Karpas-422 (cell line): ENCODE results near the gene CTU2. TPM values are rescaled to one million over a fixed set of nuclear protein-coding genes. Genes with fewer than 3 reads are reported as not detected.

Experiments
- DNase-seq: peaks from one replicate; pipeline ENCODE4 v3.0.0-alpha.2; 2015
- H2AFZ ChIP-seq: fragments of 200-600 bp; sonication (generic); 2 replicates; pipeline ENCODE4 v1.6.1; 2014; ENCODE audit warnings: antibody characterized with exemption, low read length, mixed read lengths
- H3K27ac ChIP-seq: fragments of 200-600 bp; sonication (generic); 2 replicates; pipeline ENCODE4 v1.5.1; 2014; ENCODE audit warnings: mild to moderate bottlenecking, low read length, moderate library complexity
- H3K27me3 ChIP-seq: fragments of 200-600 bp; sonication (generic); 2 replicates; pipeline ENCODE4 v1.6.1; 2014; ENCODE audit warnings: low read length, mixed read lengths
- H3K36me3 ChIP-seq: fragments of 200-600 bp; sonication (generic); 2 replicates; pipeline ENCODE4 v1.6.1; 2014; ENCODE audit warnings: low read length, mixed read lengths; ENCODE audit not compliant: insufficient read depth
- H3K4me1 ChIP-seq: fragments of 200-600 bp; sonication (generic); 2 replicates; pipeline ENCODE4 v1.6.1; 2014; ENCODE audit warnings: mild to moderate bottlenecking, low read length, mixed read lengths
- H3K4me2 ChIP-seq: fragments of 200-600 bp; sonication (generic); 2 replicates; pipeline ENCODE4 v1.6.1; 2014; ENCODE audit warnings: low read length, low read depth, mild to moderate bottlenecking; ENCODE audit not compliant: poor library complexity, severe bottlenecking
- H3K4me3 ChIP-seq: fragments of 200-600 bp; sonication (generic); 2 replicates; pipeline ENCODE4 v1.5.1; 2014; ENCODE audit warnings: mild to moderate bottlenecking, antibody characterized with exemption, low read length, mixed read lengths
- H3K79me2 ChIP-seq: fragments of 200-600 bp; sonication (generic); 2 replicates; pipeline ENCODE4 v1.6.1; 2014; ENCODE audit warnings: mild to moderate bottlenecking, low read length, mixed read lengths
- H3K9ac ChIP-seq: fragments of 200-600 bp; sonication (generic); 2 replicates; pipeline ENCODE4 v1.6.0; 2014; ENCODE audit warnings: low read length
- H3K9me2 ChIP-seq: fragments of 200-600 bp; sonication (generic), shearing (Covaris generic); replicated peaks from 2 replicates; pipeline ENCODE4 v1.6.0; 2014; ENCODE audit warnings: mild to moderate bottlenecking, low read length, moderate library complexity; ENCODE audit not compliant: insufficient read depth
- H3K9me3 ChIP-seq: fragments of 300-700, 200-600 bp; sonication (generic); 2 replicates; pipeline ENCODE4 v1.6.1; 2014; ENCODE audit warnings: low read length, mixed read lengths
- H4K20me1 ChIP-seq: fragments of 200-600 bp; sonication (generic); 2 replicates; pipeline ENCODE4 v1.6.1; 2014; ENCODE audit warnings: mild to moderate bottlenecking, antibody characterized with exemption, low read length, low read depth; ENCODE audit not compliant: insufficient read depth
- total RNA-seq: library from RNA; depleted of rRNA; stranded (reverse); fragments of >200 nt; shearing (Covaris generic); gene quantifications from 2 replicates; pipeline ENCODE4 v1.2.3, GENCODE V29; 2014; ENCODE audit warnings: low replicate concordance

CTU2 gene
- total RNA-seq, 1 experiment from 2014 or later: 11.3 TPM

DNA sequence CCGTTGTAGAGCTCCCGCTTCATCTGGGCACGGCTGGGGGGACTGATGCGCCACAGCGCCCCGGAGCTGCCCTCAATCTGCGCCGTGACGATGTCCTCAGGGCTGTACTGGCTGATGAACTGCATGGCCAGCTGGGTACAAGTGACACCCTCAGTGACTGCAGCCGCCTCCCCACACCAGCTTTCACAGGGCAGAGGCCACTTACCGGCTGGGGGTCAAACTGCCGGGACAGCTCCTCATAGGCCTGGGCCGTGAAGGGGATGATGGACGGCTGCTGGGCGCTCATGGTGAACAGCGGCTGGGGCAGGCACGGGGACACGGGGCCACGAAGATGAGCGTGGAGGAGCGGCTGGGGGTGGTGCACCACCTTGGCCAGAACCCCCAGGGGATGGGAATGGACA, 10.3 kb downstream of the CTU2 start:
- Histone ChIP-seq H3K9me2 (no peaks in the 10 kb centered on the region), H3K9me3 (no peaks in the 10 kb centered on the region), H3K27ac (no peak overlapping the region), H3K9ac (no peak overlapping the region), H4K20me1 (no peaks in the 10 kb centered on the region), H3K27me3 (no peaks in the 10 kb centered on the region), H3K79me2 (no peaks in the 10 kb centered on the region), H2AFZ (no peak overlapping the region), H3K4me2 (no peak overlapping the region), H3K4me1 (no peaks in the 10 kb centered on the region), H3K4me3 (no peak overlapping the region), H3K36me3 (no peaks in the 10 kb centered on the region)
- DNase-seq: no peak

DNA sequence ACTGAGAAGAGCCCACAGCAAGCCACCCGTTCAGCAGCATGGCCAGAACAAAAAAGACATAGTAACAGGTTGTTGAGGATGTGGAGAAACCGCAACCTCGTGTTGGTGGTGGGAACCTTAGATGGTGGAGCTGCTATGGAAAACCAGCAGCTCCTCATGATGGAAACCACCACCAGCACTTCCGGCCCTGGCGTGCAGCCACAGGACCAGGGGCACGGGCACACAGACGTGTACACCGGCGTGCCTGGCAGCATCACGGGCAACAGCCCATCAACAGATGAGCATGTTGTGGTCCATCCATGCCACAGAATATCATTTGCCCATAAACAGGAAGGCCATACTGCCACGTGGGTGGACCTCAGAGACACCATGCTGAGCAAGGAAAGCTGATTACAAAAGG, 11.9 kb downstream of the CTU2 start:
- H3K4me3 ChIP-seq: no peak overlapping the region
- no peaks in the 10 kb centered on the region for H4K20me1 ChIP-seq
- DNase-seq: no peak
- no peaks in the 10 kb centered on the region for H3K79me2 ChIP-seq
- H3K9me3 ChIP-seq: no peaks in the 10 kb centered on the region
- H3K9ac ChIP-seq: no peak overlapping the region
- H3K27me3 ChIP-seq: no peaks in the 10 kb centered on the region
- no peak overlapping the region for H3K4me2 ChIP-seq
- no peaks in the 10 kb centered on the region for H3K36me3 ChIP-seq
- no peaks in the 10 kb centered on the region for H3K9me2 ChIP-seq
- H3K27ac ChIP-seq: no peak overlapping the region
- no peaks in the 10 kb centered on the region for H3K4me1 ChIP-seq
- H2AFZ ChIP-seq: no peak overlapping the region

DNA sequence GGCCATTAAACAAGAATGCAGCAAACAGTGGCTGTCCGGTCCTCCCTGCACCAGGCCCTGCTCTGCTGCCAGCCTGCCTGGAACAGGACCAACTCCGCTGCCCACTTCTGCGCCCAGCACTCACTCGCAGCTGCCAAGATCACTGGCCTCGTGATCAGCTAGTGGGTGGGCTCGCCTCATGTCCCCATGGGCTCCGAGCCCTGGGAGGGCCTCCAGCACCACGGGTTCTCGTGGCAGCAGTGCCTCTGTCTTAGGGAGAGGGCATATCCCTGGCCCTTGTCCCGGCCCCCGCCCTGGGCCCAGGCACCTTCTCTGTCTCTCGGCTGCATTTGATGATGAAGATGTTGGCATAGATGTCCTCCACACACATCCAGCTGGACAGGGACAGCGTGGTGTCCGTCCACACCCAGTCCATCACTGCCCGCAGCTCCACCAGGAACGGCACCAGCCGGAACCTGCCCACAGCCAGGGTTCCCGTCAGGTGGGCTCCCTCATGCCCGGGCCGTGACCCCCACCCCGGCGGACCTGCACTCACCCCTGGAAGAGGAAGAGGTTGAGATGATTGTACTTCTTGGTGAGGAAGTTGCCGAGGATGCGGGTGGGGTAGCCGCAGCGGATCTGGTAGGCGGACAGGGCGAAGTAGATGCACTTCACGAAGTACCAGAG, 13.1 kb downstream of the CTU2 start:
- Histone ChIP-seq H4K20me1 (no peaks in the 10 kb centered on the region), H3K4me2 (no peak overlapping the region), H3K36me3 (no peaks in the 10 kb centered on the region), H3K9ac (no peak overlapping the region), H3K9me3 (no peaks in the 10 kb centered on the region), H2AFZ (no peak overlapping the region), H3K4me1 (no peaks in the 10 kb centered on the region), H3K27me3 (no peaks in the 10 kb centered on the region), H3K4me3 (no peak overlapping the region), H3K27ac (no peak overlapping the region), H3K79me2 (no peaks in the 10 kb centered on the region), H3K9me2 (no peaks in the 10 kb centered on the region)
- DNase-seq: no peak

DNA sequence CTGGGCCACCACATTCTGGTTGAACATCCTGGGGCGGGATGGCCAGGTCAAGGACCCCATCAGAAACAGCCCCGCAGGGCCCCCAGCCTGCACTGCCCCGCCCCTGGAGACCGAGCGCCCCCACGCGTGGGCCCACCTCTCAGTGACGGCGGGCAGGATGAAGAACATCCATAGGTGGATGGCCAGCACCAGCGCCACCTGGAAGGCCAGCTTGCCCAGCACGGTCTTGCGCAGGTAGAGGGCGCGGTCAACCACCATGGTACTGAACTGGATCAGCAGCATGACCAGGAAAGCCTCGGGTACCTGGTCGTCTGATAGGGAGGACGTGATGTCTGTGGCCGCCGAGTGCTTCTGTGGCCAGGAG, 13.6 kb downstream of the CTU2 start:
- Histone ChIP-seq H3K4me3 (no peak overlapping the region), H3K4me2 (no peak overlapping the region), H3K27me3 (no peaks in the 10 kb centered on the region), H3K79me2 (no peaks in the 10 kb centered on the region), H3K4me1 (peaks cover 3% of the 10 kb centered on the region; the same call in 1 of the 2 replicates), H3K9me3 (no peaks in the 10 kb centered on the region), H3K9ac (no peak overlapping the region), H4K20me1 (no peaks in the 10 kb centered on the region), H3K9me2 (no peaks in the 10 kb centered on the region), H3K36me3 (no peaks in the 10 kb centered on the region), H3K27ac (no peak overlapping the region), H2AFZ (no peak overlapping the region)
- DNase-seq: no peak

DNA sequence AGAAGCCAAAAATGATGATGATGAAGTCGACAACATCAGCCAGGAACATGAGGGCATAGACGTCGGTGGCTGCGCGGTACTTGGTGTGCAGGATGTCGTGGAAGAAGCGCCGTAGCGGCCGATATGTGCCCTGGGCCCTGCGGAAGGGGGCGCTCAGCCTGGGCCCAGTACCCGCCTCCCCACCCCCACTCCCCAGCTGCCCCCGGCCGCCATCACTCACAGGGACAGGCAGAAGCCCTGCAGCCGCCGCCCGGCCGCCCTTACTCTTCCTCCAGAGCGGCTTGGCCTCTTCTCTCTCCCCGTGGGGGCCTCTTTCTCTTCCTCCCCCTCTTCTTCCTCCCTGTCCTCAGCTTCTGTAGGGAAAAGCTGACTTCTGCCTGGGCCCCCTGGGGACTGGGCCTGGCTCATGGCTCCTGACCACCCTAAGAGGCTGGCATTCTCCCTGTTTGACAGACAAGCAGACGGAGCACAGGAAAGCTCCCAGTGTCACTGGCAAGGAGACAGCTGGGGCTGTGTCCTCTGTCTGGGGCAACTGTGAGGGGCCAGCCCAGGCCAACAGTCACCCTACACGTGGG, 14.2 kb downstream of the CTU2 start:
- Histone ChIP-seq H3K9ac (no peak overlapping the region), H2AFZ (no peak overlapping the region), H3K4me2 (no peak overlapping the region), H3K4me1 (peaks cover 8% of the 10 kb centered on the region; the same call in 1 of the 2 replicates), H4K20me1 (no peaks in the 10 kb centered on the region), H3K4me3 (no peak overlapping the region), H3K9me2 (no peaks in the 10 kb centered on the region), H3K27ac (no peak overlapping the region), H3K79me2 (no peaks in the 10 kb centered on the region), H3K27me3 (no peaks in the 10 kb centered on the region), H3K36me3 (no peaks in the 10 kb centered on the region), H3K9me3 (no peaks in the 10 kb centered on the region)
- DNase-seq: no peak

DNA sequence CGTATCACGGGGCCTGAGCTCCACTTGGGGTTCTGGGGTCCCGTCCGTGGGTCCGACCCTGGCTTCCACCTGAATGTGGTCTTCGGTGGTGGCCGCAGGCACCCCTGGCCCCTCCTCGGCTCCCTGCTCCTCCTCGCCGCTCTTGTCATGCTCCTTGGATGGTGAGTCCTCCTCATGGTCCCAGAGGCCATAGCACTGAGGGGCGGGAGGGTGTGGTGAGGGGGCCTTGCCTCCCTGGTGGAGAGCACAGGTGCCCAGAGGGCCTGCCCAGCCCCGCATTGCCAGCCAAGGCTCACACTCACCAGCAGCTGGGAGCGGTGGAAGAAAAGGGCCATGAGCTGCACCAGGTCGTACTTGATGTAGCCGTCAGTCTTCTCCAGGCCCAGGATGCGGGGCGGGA, 14.9 kb downstream of the CTU2 start:
- no peak for DNase-seq
- no peaks in the 10 kb centered on the region for H3K9me3 ChIP-seq
- no peak overlapping the region for H3K4me2 ChIP-seq
- H3K9ac ChIP-seq: no peak overlapping the region
- no peaks in the 10 kb centered on the region for H3K9me2 ChIP-seq
- H3K27me3 ChIP-seq: no peaks in the 10 kb centered on the region
- H4K20me1 ChIP-seq: no peaks in the 10 kb centered on the region
- H3K27ac ChIP-seq: no peak overlapping the region
- no peaks in the 10 kb centered on the region for H3K36me3 ChIP-seq
- H3K4me3 ChIP-seq: no peak overlapping the region
- no peaks in the 10 kb centered on the region for H3K79me2 ChIP-seq
- peaks cover 8% of the 10 kb centered on the region; the same call in 1 of the 2 replicates for H3K4me1 ChIP-seq
- no peak overlapping the region for H2AFZ ChIP-seq

DNA sequence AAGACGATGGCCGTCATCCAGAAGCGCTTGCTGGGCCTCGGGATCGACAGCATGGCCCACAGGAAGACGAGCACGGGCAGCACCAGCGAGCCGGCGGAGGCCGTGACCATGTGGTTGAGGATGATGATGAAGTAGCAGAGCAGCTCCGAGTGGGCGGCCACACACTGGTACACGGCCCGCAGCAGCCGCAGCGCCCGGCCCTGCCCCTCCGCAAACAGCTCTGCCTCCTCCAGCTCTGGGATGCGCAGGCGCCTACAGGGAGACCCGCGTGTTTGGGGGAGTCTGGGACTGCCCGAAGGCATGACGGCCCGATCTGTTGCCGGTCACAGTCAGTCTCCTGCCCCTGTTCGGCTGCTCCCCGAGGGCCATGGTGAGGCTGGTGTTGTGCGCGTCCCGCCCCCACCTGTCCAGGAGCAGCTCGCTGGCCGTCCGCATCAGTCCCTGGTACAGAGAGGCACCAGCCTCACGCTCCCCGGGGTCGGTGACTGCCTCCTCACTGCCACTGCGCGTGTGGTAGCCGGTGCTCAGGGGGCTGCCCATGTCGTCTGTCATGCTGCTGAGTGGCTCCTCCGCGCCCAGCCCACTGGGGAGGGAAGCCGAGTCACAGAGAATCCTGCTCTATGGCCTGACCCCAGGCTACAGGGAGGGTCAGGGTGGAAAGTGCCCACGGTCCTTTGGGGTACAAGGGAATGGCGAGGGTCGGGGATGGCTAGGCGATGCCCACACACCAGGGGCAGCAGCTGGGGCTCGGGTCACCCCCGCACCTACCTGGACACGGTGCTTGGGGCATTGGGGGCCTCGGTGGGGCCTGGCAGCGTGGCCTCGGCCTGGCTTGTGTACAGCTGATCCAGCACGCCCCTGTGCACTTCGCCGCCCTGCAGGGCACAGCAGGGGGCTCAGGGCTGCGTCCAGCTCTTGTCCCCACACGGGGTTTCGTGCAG, 15.8 kb downstream of the CTU2 start:
- no peaks in the 10 kb centered on the region for H3K9me2 ChIP-seq
- no peak for DNase-seq
- H3K36me3 ChIP-seq: no peaks in the 10 kb centered on the region
- H3K27ac ChIP-seq: no peak overlapping the region
- H3K4me3 ChIP-seq: no peak overlapping the region
- H3K4me2 ChIP-seq: no peak overlapping the region
- no peaks in the 10 kb centered on the region for H3K9me3 ChIP-seq
- H3K4me1 ChIP-seq: peaks cover 8% of the 10 kb centered on the region; the same call in 1 of the 2 replicates
- no peak overlapping the region for H3K9ac ChIP-seq
- H2AFZ ChIP-seq: no peak overlapping the region
- H3K79me2 ChIP-seq: no peaks in the 10 kb centered on the region
- no peaks in the 10 kb centered on the region for H3K27me3 ChIP-seq
- H4K20me1 ChIP-seq: no peaks in the 10 kb centered on the region

DNA sequence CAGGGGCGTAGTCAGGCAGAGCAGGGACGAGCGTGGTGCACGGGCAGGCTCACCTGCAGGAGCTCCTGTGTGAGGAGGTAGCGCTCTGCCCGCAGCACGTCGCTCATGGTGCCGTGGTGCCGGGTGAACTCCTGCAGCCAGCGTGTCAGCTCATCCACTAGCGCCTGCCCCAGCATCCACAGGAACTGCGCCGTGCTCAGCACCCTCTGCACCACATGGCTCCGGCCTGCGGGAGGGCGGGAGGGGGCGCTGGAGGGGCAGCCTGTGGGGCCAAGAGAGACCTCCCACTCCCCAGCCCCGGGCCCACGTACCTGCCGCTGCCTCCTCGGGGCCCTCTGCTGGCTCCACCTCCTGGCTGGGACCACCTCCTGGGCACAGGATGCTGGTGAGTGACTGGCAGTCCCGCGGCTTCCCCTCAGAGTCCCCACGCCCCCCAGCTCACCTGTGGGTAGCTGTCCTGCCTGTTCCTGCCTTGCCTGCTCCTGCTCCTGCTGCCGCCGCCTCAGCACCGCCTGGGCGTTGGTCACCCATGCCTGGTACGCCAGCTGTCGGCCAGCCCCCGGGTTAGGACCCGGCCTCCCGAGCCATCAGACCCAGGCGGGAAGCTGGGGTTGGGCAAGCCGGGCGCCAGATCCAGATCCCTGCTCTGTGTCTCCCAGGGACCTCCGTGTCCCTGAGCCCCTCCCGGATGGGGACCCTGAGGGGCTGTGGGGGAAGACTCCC, 16.6 kb downstream of the CTU2 start:
- no peaks in the 10 kb centered on the region for H3K79me2 ChIP-seq
- DNase-seq: no peak

More for the DNA sequence above, 16.6 kb downstream of the CTU2 start:
- no peak overlapping the region for H3K4me2 ChIP-seq
- peaks cover 8% of the 10 kb centered on the region; the same call in 1 of the 2 replicates for H3K4me1 ChIP-seq
- H4K20me1 ChIP-seq: no peaks in the 10 kb centered on the region
- no peak overlapping the region for H3K9ac ChIP-seq
- no peaks in the 10 kb centered on the region for H3K27me3 ChIP-seq
- H3K36me3 ChIP-seq: no peaks in the 10 kb centered on the region
- H3K9me2 ChIP-seq: no peaks in the 10 kb centered on the region
- H2AFZ ChIP-seq: no peak overlapping the region
- no peaks in the 10 kb centered on the region for H3K9me3 ChIP-seq
- no peak overlapping the region for H3K4me3 ChIP-seq
- no peak overlapping the region for H3K27ac ChIP-seq
